Measurements from ENCODE around the gene CFC1. TPM values are rescaled to one million over a fixed set of nuclear protein-coding genes. Genes with fewer than 3 reads are reported as not detected.
"Not testable (repeated sequence)": the region's sequence is repeated elsewhere in the genome, so short reads cannot be mapped to it uniquely, and the experiment has no call there.

CFC1 gene
- total and polyA plus RNA-seq, 2 of the 8 experiments (the other 6 are each of a cell fraction or from before 2014, with no cell fraction given) = 0.14 TPM; not detected in 1

GRCh38 chr2:130592791-130593414 is 6.5 kb downstream of the CFC1 start:
- not testable (repeated sequence) for FAIRE-seq

GRCh38 chr2:130590842-130591359 is 8.5 kb downstream of the CFC1 start:
- H2BK120ac ChIP-seq (replicated peaks; ENCODE audit: low read depth, low read length); CTCF ChIA-PET (ENCODE audit: partially characterized antibody); H4K20me1 ChIP-seq (replicated peaks in 1 of 2; ENCODE audit: control insufficient read depth in 1 of 2, insufficient read depth in 2 of 2, low read length in 2 of 2); H3K4me3 ChIP-seq (ENCODE audit: extremely low read depth in 1 of 4, insufficient read depth in 2 of 4, low read depth in 3 of 4, low read length in 4 of 4); H3K4me2 ChIP-seq (ENCODE audit: insufficient read depth in 1 of 2, low read depth in 2 of 2, low read length in 2 of 2); H2AK5ac ChIP-seq (ENCODE audit: low read depth, low read length); H2BK5ac ChIP-seq (ENCODE audit: low read depth, low read length); H3K23ac ChIP-seq (ENCODE audit: insufficient read length); H4K8ac ChIP-seq (ENCODE audit: extremely low read depth, insufficient read depth, low read length); H3K9ac ChIP-seq (replicated peaks in 1 of 4; ENCODE audit: extremely low read depth in 1 of 4, low read depth in 3 of 4, low read length in 3 of 4); H3K79me1 ChIP-seq (ENCODE audit: low read depth, low read length); H3K27ac ChIP-seq (ENCODE audit: low read depth, low read length); DNase-seq (ENCODE audit: low read depth in 1 of 2, low spot score in 2 of 2); H4K91ac ChIP-seq (replicated peaks; ENCODE audit: insufficient read length, low read length); H3K79me2 ChIP-seq (ENCODE audit: control insufficient read depth in 1 of 2, insufficient read depth in 2 of 2, low read length in 2 of 2); H2BK12ac ChIP-seq (ENCODE audit: low read depth, low read length); H3K4ac ChIP-seq (replicated peaks; ENCODE audit: insufficient read length, low read depth, low read length); H3K36me3 ChIP-seq (ENCODE audit: control insufficient read depth in 2 of 4, insufficient read depth in 4 of 4, low read length in 3 of 4); FAIRE-seq; H2BK15ac ChIP-seq (ENCODE audit: low read length); POLR2A ChIA-PET (ENCODE audit: partially characterized antibody); H3K27me3 ChIP-seq (replicated peaks in 1 of 4; ENCODE audit: control insufficient read depth in 3 of 4, extremely low read depth in 1 of 4, insufficient read depth in 3 of 4, low read length in 3 of 4); H3K18ac ChIP-seq (ENCODE audit: extremely low read depth, low read length); H2AFZ ChIP-seq (ENCODE audit: low read length); H3K56ac ChIP-seq (replicated peaks; ENCODE audit: insufficient read length, low read depth, low read length); H3K14ac ChIP-seq (ENCODE audit: insufficient read length); H3K9me3 ChIP-seq (ENCODE audit: insufficient read depth in 2 of 2, low read depth in 1 of 2, low read length in 1 of 2); H3K23me2 ChIP-seq (ENCODE audit: low read depth, low read length); H4K5ac ChIP-seq (ENCODE audit: insufficient read length, low read depth, low read length); H3K4me1 ChIP-seq (replicated peaks in 1 of 4; ENCODE audit: control insufficient read depth in 3 of 4, insufficient read depth in 4 of 4, low read length in 3 of 4); H2BK20ac ChIP-seq (ENCODE audit: low read length): not testable (repeated sequence)
- WGBS, 2 experiments (ENCODE audit: extremely low coverage in 1 of 2, insufficient coverage in 1 of 2, insufficient read length in 1 of 2, insufficient replicate concordance in 2 of 2, low coverage in 1 of 2, low lambda C conversion rate in 2 of 2, missing lambda C conversion rate in 1 of 2) = 74% methylated on average over 7 of the region's 7 CpGs; no CpG with 5 or more reads in 1 of the 2 experiments

More at GRCh38 chr2:130592791-130593414, 6.5 kb downstream of the CFC1 start:
- H3K27ac ChIP-seq (ENCODE audit: low read depth, low read length); H3K18ac ChIP-seq (ENCODE audit: extremely low read depth, low read length); DNase-seq (ENCODE audit: low read depth in 1 of 2, low spot score in 2 of 2); H2BK120ac ChIP-seq (replicated peaks; ENCODE audit: low read depth, low read length); H3K9me3 ChIP-seq (ENCODE audit: insufficient read depth in 2 of 2, low read depth in 1 of 2, low read length in 1 of 2); H4K8ac ChIP-seq (ENCODE audit: extremely low read depth, insufficient read depth, low read length); H3K4me2 ChIP-seq (ENCODE audit: insufficient read depth in 1 of 2, low read depth in 2 of 2, low read length in 2 of 2); H4K5ac ChIP-seq (ENCODE audit: insufficient read length, low read depth, low read length); H3K79me1 ChIP-seq (ENCODE audit: low read depth, low read length); H3K56ac ChIP-seq (replicated peaks; ENCODE audit: insufficient read length, low read depth, low read length); H3K36me3 ChIP-seq (ENCODE audit: control insufficient read depth in 2 of 4, insufficient read depth in 4 of 4, low read length in 3 of 4); H3K79me2 ChIP-seq (ENCODE audit: control insufficient read depth in 1 of 2, insufficient read depth in 2 of 2, low read length in 2 of 2); H3K23me2 ChIP-seq (ENCODE audit: low read depth, low read length); H2BK12ac ChIP-seq (ENCODE audit: low read depth, low read length); H3K9ac ChIP-seq (replicated peaks in 1 of 4; ENCODE audit: extremely low read depth in 1 of 4, low read depth in 3 of 4, low read length in 3 of 4); H2AFZ ChIP-seq (ENCODE audit: low read length); H3K4ac ChIP-seq (replicated peaks; ENCODE audit: insufficient read length, low read depth, low read length); H2BK20ac ChIP-seq (ENCODE audit: low read length); H3K23ac ChIP-seq (ENCODE audit: insufficient read length); H3K27me3 ChIP-seq (replicated peaks in 1 of 4; ENCODE audit: control insufficient read depth in 3 of 4, extremely low read depth in 1 of 4, insufficient read depth in 3 of 4, low read length in 3 of 4); H2BK5ac ChIP-seq (ENCODE audit: low read depth, low read length); H3K4me1 ChIP-seq (replicated peaks in 1 of 4; ENCODE audit: control insufficient read depth in 3 of 4, insufficient read depth in 4 of 4, low read length in 3 of 4); H2AK5ac ChIP-seq (ENCODE audit: low read depth, low read length); POLR2A ChIA-PET (ENCODE audit: partially characterized antibody); H4K20me1 ChIP-seq (replicated peaks in 1 of 2; ENCODE audit: control insufficient read depth in 1 of 2, insufficient read depth in 2 of 2, low read length in 2 of 2); H3K4me3 ChIP-seq (ENCODE audit: extremely low read depth in 1 of 4, insufficient read depth in 2 of 4, low read depth in 3 of 4, low read length in 4 of 4); H3K14ac ChIP-seq (ENCODE audit: insufficient read length); CTCF ChIA-PET (ENCODE audit: partially characterized antibody); H4K91ac ChIP-seq (replicated peaks; ENCODE audit: insufficient read length, low read length); H2BK15ac ChIP-seq (ENCODE audit: low read length): not testable (repeated sequence)
- 78% methylated on average over 6 of the region's 40 CpGs; no CpG with 5 or more reads in 1 of the 2 experiments for WGBS, 2 experiments (ENCODE audit: extremely low coverage in 1 of 2, insufficient coverage in 1 of 2, insufficient read length in 1 of 2, insufficient replicate concordance in 2 of 2, low coverage in 1 of 2, low lambda C conversion rate in 2 of 2, missing lambda C conversion rate in 1 of 2)
